ENCODE results near the gene OSGIN1. TPM values are rescaled to one million over a fixed set of nuclear protein-coding genes. Genes with fewer than 3 reads are reported as not detected.
A peak's percentile ranks its signal among the peaks of the same experiment; 100 is the strongest.

OSGIN1 gene
- 1 to 10 TPM; 6.2 to 6.8 TPM for total RNA-seq
- long read RNA-seq, donor 1, partial matches to known transcripts = 0 of 1 reads
- long read RNA-seq, donor 1, other reads (novel, unspliced or antisense) = 0 of 1 reads
- long read RNA-seq, donor 2, transcript OSGIN1-203 (6 exons, 1,940 nt) = major isoform, 9 of 15 reads
- long read RNA-seq, donor 2, partial matches to known transcripts = 6 of 15 reads
- long read RNA-seq, donor 2, other reads (novel, unspliced or antisense) = 0 of 15 reads

GRCh38 chr16:83952940-83953795, at the start of gene OSGIN1:
TSS of gene OSGIN1 (plus strand) at chr16:83953240. CDS start at chr16:83957672, 4,432 bp downstream.
- intact Hi-C loops (cut with DNase I) = no loop called here
- peak; percentile 99 for DNase-seq (ENCODE audit: low spot score)

GRCh38 chr16:83903751-83904150, 49.3 kb upstream of the OSGIN1 start:
- no peak for DNase-seq (ENCODE audit: low spot score)
- intact Hi-C loops (cut with DNase I) = no loop called here

GRCh38 chr16:83906683-83907082, 46.4 kb upstream of the OSGIN1 start:
- no peak for DNase-seq (ENCODE audit: low spot score)
- intact Hi-C loops (cut with DNase I) = no loop called here

- intact Hi-C loops (cut with DNase I) = no loop called here
Measured at GRCh38 chr16:83907111-83907510, 45.9 kb upstream of the OSGIN1 start.

GRCh38 chr16:83907631-83908250, 45.3 kb upstream of the OSGIN1 start:
- intact Hi-C loops (cut with DNase I) = no loop called here
- DNase-seq (ENCODE audit: low spot score) = no peak

More at GRCh38 chr16:83907111-83907510, 45.9 kb upstream of the OSGIN1 start:
- no peak for DNase-seq (ENCODE audit: low spot score)

GRCh38 chr16:83908798-83909197, 44.2 kb upstream of the OSGIN1 start:
- intact Hi-C loops (cut with DNase I) = no loop called here
- peak; percentile 55 for DNase-seq (ENCODE audit: low spot score)

- intact Hi-C loops (cut with DNase I) = no loop called here
- no peak for DNase-seq (ENCODE audit: low spot score)
Measured at GRCh38 chr16:83911290-83911689, 41.8 kb upstream of the OSGIN1 start.

- intact Hi-C loops (cut with DNase I) = no loop called here
- DNase-seq (ENCODE audit: low spot score) = no peak
Measured at GRCh38 chr16:83912519-83913244, 40.4 kb upstream of the OSGIN1 start.

GRCh38 chr16:83913245-83913633, 39.8 kb upstream of the OSGIN1 start:
- peak; percentile 56 for DNase-seq (ENCODE audit: low spot score)
- intact Hi-C loops (cut with DNase I) = no loop called here

GRCh38 chr16:83914091-83914710, 38.8 kb upstream of the OSGIN1 start:
- intact Hi-C loops (cut with DNase I) = no loop called here
- DNase-seq (ENCODE audit: low spot score) = peak; percentile 46

GRCh38 chr16:83915081-83915480, 38.0 kb upstream of the OSGIN1 start:
- intact Hi-C loops (cut with DNase I) = no loop called here
- peak; percentile 72 for DNase-seq (ENCODE audit: low spot score)

GRCh38 chr16:83915491-83915890, 37.5 kb upstream of the OSGIN1 start:
- intact Hi-C loops (cut with DNase I) = no loop called here
- peak; percentile 52 for DNase-seq (ENCODE audit: low spot score)

GRCh38 chr16:83917152-83918120, 35.6 kb upstream of the OSGIN1 start:
- intact Hi-C loops (cut with DNase I) = no loop called here
- DNase-seq (ENCODE audit: low spot score) = peak; percentile 80

GRCh38 chr16:83920894-83921491, 32.0 kb upstream of the OSGIN1 start:
- no peak for DNase-seq (ENCODE audit: low spot score)
- intact Hi-C loops (cut with DNase I) = no loop called here

- intact Hi-C loops (cut with DNase I) = no loop called here
Measured at GRCh38 chr16:83923581-83924365, 29.3 kb upstream of the OSGIN1 start.

GRCh38 chr16:83924686-83925085, 28.4 kb upstream of the OSGIN1 start:
- no peak for DNase-seq (ENCODE audit: low spot score)
- intact Hi-C loops (cut with DNase I) = no loop called here

More at GRCh38 chr16:83923581-83924365, 29.3 kb upstream of the OSGIN1 start:
- no peak for DNase-seq (ENCODE audit: low spot score)

All from posterior vena cava (tissue), 2 donors.